Activated CD8-positive, alpha-beta T cell treated with anti-CD3 and anti-CD28 coated beads, Interleukin-2, amount 10 ng/mL, durations not matched to agents 7 days and 5 days (primary cell): ENCODE results near the gene SIX3. TPM values are rescaled to one million over a fixed set of nuclear protein-coding genes. Genes with fewer than 3 reads are reported as not detected.

Source experiments
- ATAC-seq: fragments of 150-1000 bp; cut with Tn5 transposase; one replicate; pipeline ENCODE4 v1.10.0; 2021; ENCODE audit warnings: moderate library complexity
- CTCF ChIA-PET: fragments of 350-600 bp; sonication (Branson Sonifier 250); formaldehyde crosslinking; loops from one replicate; lab custom pipeline; 2021; ENCODE audit warnings: antibody characterized with exemption; lab: Charles Lee
- POLR2A ChIA-PET: fragments of 350-600 bp; sonication (Branson Sonifier 250); formaldehyde crosslinking; loops from one replicate; lab custom pipeline; 2021; ENCODE audit warnings: antibody characterized with exemption; lab: Charles Lee
- DNase-seq: peaks from one replicate; pipeline ENCODE4 v3.0.0-alpha.2; 2020
- H3K27ac Mint-ChIP-seq: one replicate; pipeline ENCODE4 v1.8.0; 2021; ENCODE audit warnings: mild to moderate bottlenecking, mixed read lengths
- H3K27me3 Mint-ChIP-seq: one replicate; pipeline ENCODE4 v1.8.0; 2021; ENCODE audit warnings: low read depth, mixed read lengths
- H3K36me3 Mint-ChIP-seq: one replicate; pipeline ENCODE4 v1.8.0; 2021; ENCODE audit warnings: low read depth, mixed read lengths
- H3K4me1 Mint-ChIP-seq: one replicate; pipeline ENCODE4 v1.8.0; 2021; ENCODE audit warnings: low read depth, mixed read lengths
- H3K4me3 Mint-ChIP-seq: one replicate; pipeline ENCODE4 v1.8.0; 2021; ENCODE audit warnings: mild to moderate bottlenecking, mixed read lengths
- H3K9me3 Mint-ChIP-seq: one replicate; pipeline ENCODE4 v1.8.0; 2022; ENCODE audit warnings: mixed read lengths; ENCODE audit not compliant: insufficient read depth
- total RNA-seq, 2 experiments: library from RNA; stranded (reverse); gene quantifications; one replicate each; pipeline ENCODE4 v1.2.3, GENCODE V29; 2021

The SIX3 gene
- total RNA-seq, 2 experiments from 2014 or later = 0.10 TPM; not detected in 1

DNA sequence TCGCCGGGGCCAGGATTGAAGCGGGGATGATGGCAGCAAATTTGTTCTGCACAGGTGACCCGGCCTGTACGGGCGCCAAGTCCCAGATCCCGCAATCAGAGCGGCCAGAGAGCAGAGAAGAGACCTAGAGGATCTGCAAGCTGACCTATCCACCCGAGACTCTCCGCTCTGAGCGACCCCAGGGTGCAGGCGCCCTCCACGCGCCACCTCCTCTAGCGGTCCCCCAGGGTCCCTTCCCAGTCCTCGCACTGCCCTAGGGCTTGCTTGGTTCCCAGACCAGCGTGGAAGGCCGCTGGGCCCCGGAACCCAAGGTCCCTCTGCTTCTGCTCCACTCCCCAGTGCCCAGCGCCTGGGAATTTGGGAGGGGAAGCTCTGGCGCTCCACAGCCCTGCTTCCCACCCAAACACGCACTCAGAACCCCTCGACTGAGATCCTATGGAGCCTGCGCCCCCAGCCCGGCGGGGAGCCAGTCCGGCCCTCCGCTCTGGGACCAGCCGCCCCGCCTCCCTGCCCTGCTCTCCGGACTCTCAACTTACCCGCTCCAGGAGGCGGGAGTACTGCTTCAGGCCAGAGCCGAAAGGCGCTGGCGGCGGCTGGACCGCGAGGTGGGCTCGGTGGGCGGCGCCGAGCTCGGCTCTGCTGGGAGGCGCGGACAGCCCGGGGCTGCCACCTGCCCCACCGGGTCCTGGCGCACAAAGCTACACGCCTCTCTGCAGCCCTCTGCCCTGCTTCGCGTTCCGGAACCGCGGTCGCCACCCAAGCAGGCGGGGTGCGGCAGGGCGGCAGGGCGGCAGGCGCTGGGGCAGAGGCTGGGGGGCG lies 3.0 kb upstream of the SIX3 start:
- no peak overlapping the region for H3K27ac Mint-ChIP-seq
- CTCF ChIA-PET = interaction anchor here (1.0 to 1.1 kb wide), 2 partner anchors 43 to 459 kb away, joined by 3 to 4 read pairs; no protein-coding TSS in a partner anchor
- no peak for ATAC-seq
- peaks cover 81% of the 10 kb centered on the region for H3K27me3 Mint-ChIP-seq
- no peak overlapping the region for H3K4me3 Mint-ChIP-seq
- POLR2A ChIA-PET = no interaction called here
- H3K36me3 Mint-ChIP-seq = peaks cover 5% of the 10 kb centered on the region
- no peaks in the 10 kb centered on the region for H3K9me3 Mint-ChIP-seq
- H3K4me1 Mint-ChIP-seq = peaks cover 25% of the 10 kb centered on the region
- no peak for DNase-seq

DNA sequence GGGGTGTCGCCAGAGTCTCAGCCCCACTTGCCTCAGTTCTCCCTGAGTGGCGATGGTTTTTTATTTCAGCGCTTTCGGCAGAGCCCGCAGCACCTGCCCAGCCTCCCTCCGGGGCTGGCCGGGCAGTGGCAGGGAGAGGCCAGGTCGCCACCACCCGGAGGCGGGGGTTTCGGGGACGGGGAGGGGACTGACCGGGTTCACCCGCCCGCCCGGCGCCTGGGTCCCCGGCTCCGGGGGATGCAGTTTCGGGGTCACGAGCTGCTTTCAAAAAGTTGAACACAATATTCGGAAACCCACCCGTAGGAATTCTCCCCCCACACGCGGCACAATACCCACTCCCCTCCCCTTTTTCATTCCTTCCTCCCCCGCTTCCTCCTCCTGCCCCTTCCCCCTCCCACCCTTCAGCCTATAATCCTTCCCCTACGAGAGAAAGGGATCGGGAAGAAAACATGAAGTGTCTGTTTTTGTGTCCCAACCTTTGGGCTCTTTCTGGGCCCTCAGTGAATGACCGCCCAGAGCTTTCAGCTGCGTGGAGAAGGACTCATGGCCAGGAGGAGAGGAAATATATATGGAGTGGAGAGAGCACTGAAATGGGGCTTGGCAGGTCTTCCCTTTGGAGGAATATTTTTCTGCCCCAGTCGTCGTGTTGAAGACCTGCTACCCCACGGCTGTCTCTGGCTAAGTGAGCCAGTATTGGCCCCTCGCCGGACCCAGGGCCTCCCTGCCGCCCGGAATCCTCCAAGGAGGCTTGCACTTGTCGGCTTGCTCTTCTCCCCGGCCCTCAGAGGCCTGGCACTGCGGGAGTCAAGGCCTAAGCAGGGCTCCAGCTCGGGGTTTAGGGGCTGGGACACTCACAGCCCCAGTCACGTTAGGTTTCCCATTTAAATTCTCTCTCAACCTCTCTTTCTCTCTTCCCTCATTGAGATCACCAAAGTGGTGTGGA lies 2.1 kb upstream of the SIX3 start:
- CTCF ChIA-PET = interaction anchor here (1.0 to 1.3 kb wide), 3 partner anchors 42 to 460 kb away, joined by 3 to 4 read pairs (median 3); no protein-coding TSS in a partner anchor

DNA sequence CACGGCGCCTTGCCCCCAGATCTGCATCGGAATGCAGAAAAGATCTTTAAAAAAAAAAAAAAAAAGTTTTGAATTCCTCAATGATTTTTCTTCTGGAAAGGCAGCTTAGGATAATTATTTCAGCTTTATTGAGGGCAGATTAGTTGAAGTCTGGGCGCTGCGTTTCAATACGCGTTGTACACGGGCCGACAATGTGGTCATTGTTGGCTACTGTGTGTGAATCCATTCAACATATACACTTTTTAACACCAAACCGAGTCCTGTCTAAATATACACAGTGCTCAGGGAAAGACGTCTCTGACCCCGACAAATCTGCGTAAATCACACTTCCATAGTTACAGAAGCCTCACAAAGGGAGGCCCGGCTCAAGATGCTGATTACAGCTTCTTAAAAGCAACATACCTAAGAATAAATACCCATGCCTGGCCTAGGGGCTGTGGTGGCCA lies 1.4 kb upstream of the SIX3 start:
- POLR2A ChIA-PET = no interaction called here

More for the DNA sequence above, 2.1 kb upstream of the SIX3 start:
- POLR2A ChIA-PET = no interaction called here
- no peak for DNase-seq
- Mint-ChIP-seq H3K4me1 (peaks cover 27% of the 10 kb centered on the region), H3K36me3 (peaks cover 5% of the 10 kb centered on the region), H3K9me3 (no peaks in the 10 kb centered on the region), H3K27ac (no peak overlapping the region), H3K4me3 (no peak overlapping the region), H3K27me3 (peaks cover 80% of the 10 kb centered on the region)
- ATAC-seq = no peak

DNA sequence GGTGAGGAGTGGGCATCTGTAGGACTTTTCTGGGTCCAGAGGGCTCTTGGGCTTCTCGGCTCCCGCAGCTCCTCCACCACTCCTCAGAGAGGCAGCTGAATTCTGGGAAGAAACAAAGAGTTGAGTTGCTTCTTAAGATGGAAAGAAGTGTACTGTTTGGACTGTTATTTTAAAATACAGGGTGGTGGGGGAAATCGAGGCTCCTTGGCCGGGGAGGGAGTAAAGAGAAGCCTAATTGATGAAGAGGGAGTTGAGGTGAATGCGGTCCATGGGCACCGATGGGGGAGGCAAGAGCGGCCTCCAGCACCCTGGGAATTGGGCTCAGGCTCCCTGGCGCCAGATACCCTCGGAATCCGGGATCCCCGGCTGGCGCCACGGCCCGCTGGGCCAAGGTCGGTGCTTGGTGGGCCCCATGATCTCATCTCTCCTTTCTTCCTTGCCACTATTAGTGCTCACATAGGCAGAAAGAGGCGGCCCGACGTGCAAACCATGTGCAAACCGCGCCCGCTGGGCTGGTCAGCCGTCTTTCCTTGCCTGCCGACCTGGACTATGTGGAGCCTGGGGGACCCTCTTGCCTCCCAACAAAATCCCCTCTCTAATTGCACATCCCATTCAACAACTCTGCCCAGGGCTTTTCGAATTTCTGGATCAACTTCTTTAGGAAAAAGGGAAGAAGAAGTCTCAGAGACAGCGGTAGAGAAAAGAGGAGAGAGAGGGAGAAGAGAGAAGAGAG lies 604 bp upstream of the SIX3 start:
- POLR2A ChIA-PET = no interaction called here
- CTCF ChIA-PET = interaction anchor here (1.3 kb wide), 1 partner anchor 462 kb away, joined by 3 read pairs; no protein-coding TSS in a partner anchor

More for the DNA sequence above, 1.4 kb upstream of the SIX3 start:
- H3K4me3 Mint-ChIP-seq = no peak overlapping the region
- H3K4me1 Mint-ChIP-seq = peaks cover 31% of the 10 kb centered on the region
- DNase-seq (no peak), ATAC-seq (no peak)
- peaks cover 79% of the 10 kb centered on the region for H3K27me3 Mint-ChIP-seq
- CTCF ChIA-PET = interaction anchor here (1.3 kb wide), 1 partner anchor 461 kb away, joined by 3 read pairs; no protein-coding TSS in a partner anchor
- no peaks in the 10 kb centered on the region for H3K9me3 Mint-ChIP-seq
- H3K36me3 Mint-ChIP-seq = peaks cover 5% of the 10 kb centered on the region
- H3K27ac Mint-ChIP-seq = no peak overlapping the region

DNA sequence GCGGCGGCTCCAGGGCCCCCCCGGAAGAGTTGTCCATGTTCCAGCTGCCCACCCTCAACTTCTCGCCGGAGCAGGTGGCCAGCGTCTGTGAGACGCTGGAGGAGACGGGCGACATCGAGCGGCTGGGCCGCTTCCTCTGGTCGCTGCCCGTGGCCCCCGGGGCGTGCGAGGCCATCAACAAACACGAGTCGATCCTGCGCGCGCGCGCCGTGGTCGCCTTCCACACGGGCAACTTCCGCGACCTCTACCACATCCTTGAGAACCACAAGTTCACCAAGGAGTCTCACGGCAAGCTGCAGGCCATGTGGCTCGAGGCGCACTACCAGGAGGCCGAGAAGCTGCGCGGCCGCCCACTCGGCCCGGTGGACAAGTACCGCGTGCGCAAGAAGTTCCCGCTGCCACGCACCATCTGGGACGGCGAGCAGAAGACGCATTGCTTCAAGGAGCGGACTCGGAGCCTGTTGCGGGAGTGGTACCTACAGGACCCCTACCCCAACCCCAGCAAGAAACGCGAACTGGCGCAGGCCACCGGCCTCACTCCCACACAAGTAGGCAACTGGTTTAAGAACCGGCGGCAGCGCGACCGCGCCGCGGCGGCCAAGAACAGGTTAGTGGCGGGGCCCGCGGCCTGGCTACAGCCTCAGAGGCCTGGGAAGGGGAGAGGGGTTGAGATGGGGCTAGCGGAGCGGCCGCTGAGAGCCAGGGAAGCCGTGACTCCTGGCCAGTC lies 965 bp downstream of the SIX3 start:
- POLR2A ChIA-PET = no interaction called here
- peaks cover 9% of the 10 kb centered on the region for H3K36me3 Mint-ChIP-seq
- ATAC-seq (no peak), DNase-seq (peak; percentile 41)
- CTCF ChIA-PET = no interaction called here
- H3K27me3 Mint-ChIP-seq = peaks cover 81% of the 10 kb centered on the region
- peak overlapping the region; percentile 20 for H3K27ac Mint-ChIP-seq
- peak overlapping the region; percentile 36 for H3K4me3 Mint-ChIP-seq
- peaks cover 25% of the 10 kb centered on the region for H3K4me1 Mint-ChIP-seq
- H3K9me3 Mint-ChIP-seq = no peaks in the 10 kb centered on the region

More for the DNA sequence above, 604 bp upstream of the SIX3 start:
- DNase-seq = no peak
- ATAC-seq = no peak
- H3K36me3 Mint-ChIP-seq = peaks cover 9% of the 10 kb centered on the region
- peaks cover 27% of the 10 kb centered on the region for H3K4me1 Mint-ChIP-seq
- peak overlapping the region; percentile 70 for H3K4me3 Mint-ChIP-seq
- no peak overlapping the region for H3K27ac Mint-ChIP-seq
- peaks cover 82% of the 10 kb centered on the region for H3K27me3 Mint-ChIP-seq
- H3K9me3 Mint-ChIP-seq = no peaks in the 10 kb centered on the region

DNA sequence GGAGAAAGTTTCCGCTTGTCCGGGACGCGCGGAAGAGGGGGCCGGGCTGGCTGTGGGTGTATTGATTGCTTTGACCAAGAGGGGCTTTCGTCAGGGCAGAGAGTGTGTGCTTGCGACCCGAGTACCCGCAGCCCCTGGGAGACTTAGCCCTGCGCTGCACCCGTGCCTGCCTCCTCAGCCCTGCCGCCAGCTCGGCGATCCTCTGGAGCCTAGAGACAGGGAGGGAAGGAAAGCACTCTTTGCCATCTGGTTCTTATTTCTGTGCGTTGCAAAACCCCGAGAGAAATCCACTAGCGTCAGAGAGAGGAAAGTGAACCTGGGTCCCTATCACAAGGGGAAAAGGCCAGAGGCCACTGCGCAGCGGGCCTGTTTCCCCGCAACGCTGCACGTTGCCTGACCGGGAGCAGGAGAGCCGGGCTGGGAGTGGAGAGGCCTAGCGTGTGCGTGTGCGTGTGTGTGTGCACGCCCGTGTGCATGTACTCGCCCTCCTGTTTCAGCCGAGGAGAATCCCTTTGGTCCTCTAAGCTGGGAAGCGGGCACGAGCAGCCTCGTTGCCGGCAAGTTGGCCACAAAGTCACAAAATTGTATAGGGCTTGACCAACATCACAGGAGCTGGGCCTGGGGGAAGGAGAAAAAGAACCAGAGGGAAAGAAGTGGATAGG lies 1.7 kb downstream of the SIX3 start:
- peak overlapping the region; percentile 0 for H3K4me3 Mint-ChIP-seq
- peaks cover 9% of the 10 kb centered on the region for H3K36me3 Mint-ChIP-seq
- peaks cover 83% of the 10 kb centered on the region for H3K27me3 Mint-ChIP-seq
- peaks cover 25% of the 10 kb centered on the region for H3K4me1 Mint-ChIP-seq
- DNase-seq (no peak), ATAC-seq (no peak)
- ChIA-PET POLR2A (no interaction called here), CTCF (no interaction called here)
- H3K9me3 Mint-ChIP-seq = no peaks in the 10 kb centered on the region
- H3K27ac Mint-ChIP-seq = peak overlapping the region; percentile 20

DNA sequence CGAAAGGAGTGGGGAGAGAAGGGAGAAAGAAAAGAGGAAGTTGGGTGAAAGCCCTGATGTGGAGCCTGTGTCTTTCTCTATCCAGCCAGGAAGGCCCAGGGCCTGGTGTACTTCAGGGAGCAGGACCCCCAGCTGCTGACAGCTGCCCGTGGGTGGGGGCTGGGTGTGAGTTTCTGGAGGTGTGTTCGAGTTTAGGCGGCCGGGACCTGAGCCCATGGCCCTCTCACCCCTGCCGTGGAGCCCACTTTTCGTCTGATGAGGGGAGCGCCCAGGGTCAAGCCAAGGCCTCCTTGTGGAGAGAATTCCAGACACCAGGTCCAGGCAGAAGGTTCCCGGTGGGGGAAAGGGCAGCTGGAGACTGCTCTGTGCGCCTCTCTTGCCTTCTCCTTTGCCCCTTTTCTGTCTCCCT lies 2.2 kb downstream of the SIX3 start:
- CTCF ChIA-PET = no interaction called here
- Mint-ChIP-seq H3K9me3 (no peaks in the 10 kb centered on the region), H3K27ac (peak overlapping the region; percentile 43), H3K4me3 (peak overlapping the region; percentile 28), H3K36me3 (peaks cover 9% of the 10 kb centered on the region), H3K27me3 (peaks cover 85% of the 10 kb centered on the region), H3K4me1 (peaks cover 25% of the 10 kb centered on the region)
- POLR2A ChIA-PET = interaction anchor here (0.7 kb wide), 1 partner anchor 131 kb away, joined by 3 read pairs; no protein-coding TSS in a partner anchor
- ATAC-seq (no peak), DNase-seq (no peak)

DNA sequence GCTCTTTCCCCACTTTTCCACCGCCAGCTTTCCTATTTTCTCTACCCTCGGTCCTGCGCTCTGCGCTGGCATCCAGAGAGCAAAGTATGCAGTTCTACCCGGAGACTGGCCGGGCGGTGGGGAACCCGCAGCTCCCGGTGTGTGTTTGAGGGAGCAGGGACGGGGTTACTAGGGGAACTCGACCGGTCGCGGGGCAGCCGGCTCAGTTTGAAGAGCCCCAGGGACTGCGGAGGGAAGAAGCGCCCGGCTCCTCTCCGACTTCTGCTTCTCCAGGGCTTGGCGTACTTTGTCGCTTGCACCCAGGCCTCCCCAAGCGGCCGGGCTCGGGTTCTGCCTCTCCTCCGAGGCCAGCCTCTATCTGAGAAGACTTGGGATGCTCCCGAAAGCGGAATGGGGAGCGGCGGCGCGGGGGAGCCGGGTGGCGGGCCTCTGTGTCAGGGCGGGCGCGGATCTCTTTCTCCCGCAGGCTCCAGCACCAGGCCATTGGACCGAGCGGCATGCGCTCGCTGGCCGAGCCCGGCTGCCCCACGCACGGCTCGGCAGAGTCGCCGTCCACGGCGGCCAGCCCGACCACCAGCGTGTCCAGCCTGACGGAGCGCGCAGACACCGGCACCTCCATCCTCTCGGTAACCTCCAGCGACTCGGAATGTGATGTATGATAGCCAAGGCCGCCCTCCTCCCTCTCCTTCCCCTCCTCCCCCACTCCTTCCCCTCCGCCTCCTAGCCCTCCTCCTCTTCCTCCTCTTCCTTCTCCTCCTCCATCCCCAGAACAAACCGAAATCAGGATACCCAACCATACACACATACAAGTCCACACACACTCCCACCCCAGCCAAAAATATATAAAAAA lies 2.8 kb downstream of the SIX3 start:
- H3K4me1 Mint-ChIP-seq = peaks cover 25% of the 10 kb centered on the region
- H3K27me3 Mint-ChIP-seq = peaks cover 90% of the 10 kb centered on the region
- H3K4me3 Mint-ChIP-seq = peak overlapping the region; percentile 28
- DNase-seq (no peak), ATAC-seq (no peak)
- CTCF ChIA-PET = no interaction called here
- POLR2A ChIA-PET = interaction anchor here (0.7 kb wide), 1 partner anchor 130 kb away, joined by 3 read pairs; no protein-coding TSS in a partner anchor
- peaks cover 9% of the 10 kb centered on the region for H3K36me3 Mint-ChIP-seq
- peak overlapping the region; percentile 43 for H3K27ac Mint-ChIP-seq
- H3K9me3 Mint-ChIP-seq = no peaks in the 10 kb centered on the region

DNA sequence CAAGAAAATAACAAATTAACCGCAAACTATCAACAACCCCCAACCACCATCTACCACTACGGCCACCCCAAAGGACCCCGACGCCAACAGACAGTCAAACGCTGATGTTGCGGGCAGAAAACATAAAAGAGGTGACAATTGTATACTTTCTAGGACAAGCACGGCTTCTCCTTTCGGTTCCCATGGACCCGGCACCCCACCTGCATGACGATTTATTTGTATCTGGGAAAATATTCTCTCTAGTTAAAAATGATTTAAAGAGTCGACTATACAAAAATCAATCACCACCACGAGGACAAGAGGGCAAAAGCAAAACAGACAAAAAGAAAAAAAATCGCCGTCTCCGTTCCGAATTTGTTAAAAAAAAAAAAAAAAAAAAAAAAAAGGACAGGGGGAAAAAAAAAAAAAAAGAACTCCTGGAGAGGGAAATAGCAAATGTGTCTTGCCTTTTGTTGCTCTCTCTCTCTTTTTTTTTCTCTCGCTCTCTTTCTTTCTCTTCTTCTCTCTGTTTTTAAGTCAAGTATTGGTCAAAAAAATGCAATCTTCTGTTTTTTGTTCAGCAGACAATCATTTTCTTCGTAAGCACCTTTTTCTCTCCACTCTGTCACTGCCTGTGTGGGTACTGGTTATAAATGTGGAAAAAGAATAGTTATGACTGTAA lies 3.6 kb downstream of the SIX3 start:
- Mint-ChIP-seq H3K36me3 (peaks cover 9% of the 10 kb centered on the region), H3K4me3 (no peak overlapping the region), H3K27ac (no peak overlapping the region), H3K27me3 (peaks cover 88% of the 10 kb centered on the region), H3K4me1 (peaks cover 25% of the 10 kb centered on the region), H3K9me3 (no peaks in the 10 kb centered on the region)
- ATAC-seq (no peak), DNase-seq (no peak)
- ChIA-PET CTCF (no interaction called here), POLR2A (no interaction called here)
